OCI-LY7 (cell line): Measurements from ENCODE around the gene PNMA6E.

ENCODE experiments used
- CTCF ChIP-seq: fragments of 200-600 bp; sonication (generic); conservative IDR thresholded peaks from 2 replicates; pipeline ENCODE4 v1.5.1; 2014; ENCODE audit warnings: mild to moderate bottlenecking, antibody characterized with exemption, low read length, moderate library complexity, mixed read lengths
- EZH2phosphoT487 ChIP-seq: fragments of 200-600 bp; sonication (generic); IDR thresholded peaks from 2 replicates; pipeline ENCODE4 v1.6.1; 2018; ENCODE audit warnings: low read depth, borderline replicate concordance, mild to moderate bottlenecking, mixed run types, antibody characterized with exemption, low read length, moderate library complexity, mixed read lengths

GRCh38 chrX:153406903-153407302 lies 5.8 kb upstream of the PNMA6E start:
- TF ChIP-seq CTCF = no peak
- TF ChIP-seq EZH2phosphoT487 = no peak
